ENCODE results near the gene TYMP. TPM values are rescaled to one million over a fixed set of nuclear protein-coding genes. Genes with fewer than 3 reads are reported as not detected.

Gene TYMP
- total RNA-seq, 1 donor from 2014 or later, result 3.3 TPM

DNA sequence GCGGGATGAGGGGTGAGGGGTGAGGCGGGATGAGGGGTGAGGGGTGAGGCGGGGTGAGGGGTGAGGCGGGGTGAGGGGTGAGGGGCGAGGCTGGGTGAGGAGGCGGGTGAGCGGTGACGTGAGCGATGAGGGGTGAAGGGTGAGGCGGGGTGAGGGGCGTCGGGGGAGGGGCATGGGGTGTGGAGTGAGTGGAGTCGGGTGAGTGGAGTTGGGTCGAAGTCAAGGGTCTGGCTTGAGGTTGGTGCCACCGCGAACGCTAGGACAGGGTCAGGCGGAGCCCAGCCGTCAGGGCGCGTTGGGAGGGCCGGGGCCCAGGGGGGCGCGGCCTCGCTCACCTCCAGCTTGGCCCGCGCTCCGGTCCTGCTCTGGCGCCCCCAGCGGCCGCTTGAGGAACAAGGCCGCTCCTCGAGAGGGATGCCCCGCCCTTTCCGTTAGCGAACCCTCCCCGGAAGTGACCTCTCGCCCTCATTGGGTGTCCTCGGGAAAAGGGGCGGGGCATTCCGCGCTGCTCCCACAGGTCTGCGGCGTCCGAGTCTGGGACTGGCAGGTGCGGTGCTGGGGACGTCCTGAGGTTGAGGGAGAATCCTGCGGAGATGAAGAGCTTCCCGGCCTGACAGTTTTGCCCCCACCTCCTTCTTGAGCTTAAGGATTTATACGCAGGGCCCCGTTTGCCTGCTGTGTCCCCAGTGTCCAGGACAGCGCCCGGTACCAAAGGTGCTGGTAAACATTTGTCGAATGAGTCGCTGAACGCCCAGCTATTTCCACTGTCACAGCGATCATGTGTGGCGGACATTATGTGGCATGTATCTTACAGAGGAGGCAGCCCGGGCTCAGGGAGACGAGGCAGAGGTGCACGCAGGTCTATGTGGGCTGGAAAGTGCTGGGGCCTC, 33.0 kb upstream of the TYMP start, which contains the start of gene SYCE3:
TSS of gene SYCE3 (minus strand) at position 397 of the 890 bp plus-strand sequence. CDS start 6,514 bp downstream, outside the sequence.
- H4K20me1 ChIP-seq (ENCODE audit: insufficient read depth, low read length), result no peaks in the 10 kb centered on the region
- H3K27ac ChIP-seq (ENCODE audit: low read depth, low read length), result no peak within 1 kb of the TSS
- H3K9me3 ChIP-seq (ENCODE audit: insufficient read depth, low read depth, low read length), result no peaks in the 10 kb centered on the region
- H3K36me3 ChIP-seq (ENCODE audit: insufficient read depth, low read length), result no peaks in the 10 kb centered on the region
- H3K79me2 ChIP-seq (ENCODE audit: insufficient read depth, low read length), result no peaks in the 10 kb centered on the region
- Mint-ChIP-seq H3K4me3 (ENCODE audit: unreplicated experiment) (peak within 1 kb of the TSS; percentile 92), H3K27ac (ENCODE audit: unreplicated experiment) (peak within 1 kb of the TSS; percentile 47), H3K36me3 (ENCODE audit: low read depth, unreplicated experiment) (peaks cover 7% of the 10 kb centered on the region), H3K9me3 (ENCODE audit: unreplicated experiment) (peaks cover 1% of the 10 kb centered on the region), H3K4me1 (ENCODE audit: low read depth, unreplicated experiment) (peaks cover 5% of the 10 kb centered on the region), H3K27me3 (ENCODE audit: low read depth, unreplicated experiment) (peaks cover 40% of the 10 kb centered on the region)
- peak within 1 kb of the TSS; percentile 60 for H3K4me3 ChIP-seq (ENCODE audit: insufficient read depth, low read depth, low read length)
- peaks cover 4% of the 10 kb centered on the region for H3K4me1 ChIP-seq (ENCODE audit: insufficient read depth, low read length)
- no peak for TF ChIP-seq EZH2 (IDR thresholded peaks at IDR 0.05; ENCODE audit: insufficient read depth, low read length)
- TF ChIP-seq, protein P1, sequence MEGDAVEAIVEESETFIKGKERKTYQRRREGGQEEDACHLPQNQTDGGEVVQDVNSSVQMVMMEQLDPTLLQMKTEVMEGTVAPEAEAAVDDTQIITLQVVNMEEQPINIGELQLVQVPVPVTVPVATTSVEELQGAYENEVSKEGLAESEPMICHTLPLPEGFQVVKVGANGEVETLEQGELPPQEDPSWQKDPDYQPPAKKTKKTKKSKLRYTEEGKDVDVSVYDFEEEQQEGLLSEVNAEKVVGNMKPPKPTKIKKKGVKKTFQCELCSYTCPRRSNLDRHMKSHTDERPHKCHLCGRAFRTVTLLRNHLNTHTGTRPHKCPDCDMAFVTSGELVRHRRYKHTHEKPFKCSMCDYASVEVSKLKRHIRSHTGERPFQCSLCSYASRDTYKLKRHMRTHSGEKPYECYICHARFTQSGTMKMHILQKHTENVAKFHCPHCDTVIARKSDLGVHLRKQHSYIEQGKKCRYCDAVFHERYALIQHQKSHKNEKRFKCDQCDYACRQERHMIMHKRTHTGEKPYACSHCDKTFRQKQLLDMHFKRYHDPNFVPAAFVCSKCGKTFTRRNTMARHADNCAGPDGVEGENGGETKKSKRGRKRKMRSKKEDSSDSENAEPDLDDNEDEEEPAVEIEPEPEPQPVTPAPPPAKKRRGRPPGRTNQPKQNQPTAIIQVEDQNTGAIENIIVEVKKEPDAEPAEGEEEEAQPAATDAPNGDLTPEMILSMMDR (IDR thresholded peaks at IDR 0.05; ENCODE audit: insufficient read depth, low read depth, low read length), result peak; percentile 55
- H3K9ac ChIP-seq (ENCODE audit: low read length), result peak within 1 kb of the TSS; percentile 29
- H3K27me3 ChIP-seq (ENCODE audit: insufficient read depth, low read length), result peaks cover 24% of the 10 kb centered on the region
- H2AFZ ChIP-seq (ENCODE audit: low read depth, low read length), result peak within 1 kb of the TSS; percentile 94
- FAIRE-seq (no peak), DNase-seq (ENCODE audit: low read depth) (peak; percentile 51)
- H3K4me2 ChIP-seq (ENCODE audit: low read length), result peak within 1 kb of the TSS; percentile 91

DNA sequence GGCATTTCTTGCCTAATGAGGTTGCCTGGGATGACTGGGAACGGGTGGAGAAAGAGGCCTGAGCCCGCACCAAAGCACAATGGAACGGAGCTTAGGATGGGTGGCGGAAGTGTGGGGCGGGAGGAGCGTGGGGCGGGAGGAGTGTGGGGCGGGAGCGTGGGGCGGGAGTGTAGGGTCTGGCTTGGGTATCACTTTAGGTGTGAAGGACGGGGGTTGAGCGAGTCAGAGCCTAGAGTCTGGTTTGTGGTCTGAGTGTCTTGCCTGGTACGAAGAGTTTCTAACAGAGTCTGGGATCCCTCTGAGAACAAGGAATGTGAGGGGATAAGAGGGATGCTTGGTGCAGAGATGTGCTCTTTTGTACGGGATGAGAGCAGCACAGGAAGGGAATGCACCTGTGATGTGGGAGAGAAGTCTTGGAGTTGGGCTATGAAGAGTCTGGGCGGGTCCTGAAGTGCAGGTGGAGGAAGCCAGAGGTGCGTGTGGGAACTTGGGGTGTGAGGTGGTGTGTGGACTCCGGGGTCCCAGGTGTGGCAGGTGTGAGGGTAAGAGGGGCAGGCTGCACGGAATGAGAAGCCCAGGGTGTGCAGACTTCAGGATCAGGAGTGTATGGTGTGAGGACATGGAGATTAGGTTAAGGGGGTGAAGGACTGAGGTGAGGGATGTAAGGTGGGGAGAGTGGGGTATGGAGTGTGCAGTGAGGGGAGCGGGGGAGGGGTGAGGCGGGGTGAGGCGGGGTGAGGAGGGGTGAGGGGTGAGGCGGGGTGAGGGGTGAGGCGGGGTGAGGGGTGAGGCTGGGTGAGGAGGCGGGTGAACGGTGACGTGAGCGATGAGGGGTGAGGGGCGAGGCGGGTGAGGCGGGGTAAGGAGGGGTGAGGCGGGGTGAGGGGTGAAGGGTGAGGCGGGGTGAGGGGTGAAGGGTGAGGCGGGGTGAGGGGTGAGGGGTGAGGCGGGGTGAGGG, 31.9 kb upstream of the TYMP start:
- Histone ChIP-seq H4K20me1 (ENCODE audit: insufficient read depth, low read length) (no peaks in the 10 kb centered on the region), H3K9me3 (ENCODE audit: insufficient read depth, low read depth, low read length) (no peaks in the 10 kb centered on the region), H3K27ac (ENCODE audit: low read depth, low read length) (no peak overlapping the region), H3K4me1 (ENCODE audit: insufficient read depth, low read length) (peaks cover 4% of the 10 kb centered on the region), H3K36me3 (ENCODE audit: insufficient read depth, low read length) (no peaks in the 10 kb centered on the region), H3K9ac (ENCODE audit: low read length) (no peak overlapping the region), H2AFZ (ENCODE audit: low read depth, low read length) (no peak overlapping the region), H3K4me2 (ENCODE audit: low read length) (no peak overlapping the region), H3K79me2 (ENCODE audit: insufficient read depth, low read length) (no peaks in the 10 kb centered on the region), H3K27me3 (ENCODE audit: insufficient read depth, low read length) (peaks cover 26% of the 10 kb centered on the region), H3K4me3 (ENCODE audit: insufficient read depth, low read depth, low read length) (no peak overlapping the region)
- FAIRE-seq, result no peak
- Mint-ChIP-seq H3K27me3 (ENCODE audit: low read depth, unreplicated experiment) (peaks cover 40% of the 10 kb centered on the region), H3K36me3 (ENCODE audit: low read depth, unreplicated experiment) (peaks cover 6% of the 10 kb centered on the region), H3K9me3 (ENCODE audit: unreplicated experiment) (peaks cover 1% of the 10 kb centered on the region), H3K4me3 (ENCODE audit: unreplicated experiment) (peak overlapping the region; percentile 75), H3K27ac (ENCODE audit: unreplicated experiment) (peak overlapping the region; percentile 76), H3K4me1 (ENCODE audit: low read depth, unreplicated experiment) (peaks cover 5% of the 10 kb centered on the region)
- TF ChIP-seq, protein P1 (IDR thresholded peaks at IDR 0.05; ENCODE audit: insufficient read depth, low read depth, low read length), result no peak
- no peak for TF ChIP-seq EZH2 (IDR thresholded peaks at IDR 0.05; ENCODE audit: insufficient read depth, low read length)
- no peak for DNase-seq (ENCODE audit: low read depth)
